ENCODE data around the gene MOB3A.
A peak's percentile ranks its signal among the peaks of the same experiment; 100 is the strongest.

MOB3A gene

GRCh38 chr19:2043961-2044708 is 52.0 kb downstream of the MOB3A start:
- no peak for TF ChIP-seq CTCF (IDR thresholded peaks at IDR 0.05; ENCODE audit: low read depth, low read length, missing control alignments)
- no peak for DNase-seq (ENCODE audit: extremely low read depth, low read depth)
- no peak overlapping the region for H3K4me3 ChIP-seq (replicated peaks; ENCODE audit: low read depth, low read length)

- no peak for TF ChIP-seq CTCF (IDR thresholded peaks at IDR 0.05; ENCODE audit: low read depth, low read length, missing control alignments)
- DNase-seq (ENCODE audit: extremely low read depth, low read depth), result no peak
- H3K4me3 ChIP-seq (replicated peaks; ENCODE audit: low read depth, low read length), result no peak overlapping the region
These were observed 52.9 kb downstream of the MOB3A start for GRCh38 chr19:2043251-2043641.

- no peak for DNase-seq (ENCODE audit: extremely low read depth, low read depth)
- peak overlapping the region; percentile 23; the same call in 1 of the 2 replicates for H3K4me3 ChIP-seq (replicated peaks; ENCODE audit: low read depth, low read length)
- no peak for TF ChIP-seq CTCF (IDR thresholded peaks at IDR 0.05; ENCODE audit: low read depth, low read length, missing control alignments)
These were observed 53.5 kb downstream of the MOB3A start for GRCh38 chr19:2042485-2043250.

- peak; percentile 79 for DNase-seq (ENCODE audit: extremely low read depth, low read depth)
- H3K4me3 ChIP-seq (replicated peaks; ENCODE audit: low read depth, low read length), result peak overlapping the region; percentile 23; the same call in 1 of the 2 replicates
- TF ChIP-seq CTCF (IDR thresholded peaks at IDR 0.05; ENCODE audit: low read depth, low read length, missing control alignments), result no peak
These were observed 54.2 kb downstream of the MOB3A start for GRCh38 chr19:2041683-2042484.

GRCh38 chr19:2041433-2041682 is 54.8 kb downstream of the MOB3A start:
- no peak for TF ChIP-seq CTCF (IDR thresholded peaks at IDR 0.05; ENCODE audit: low read depth, low read length, missing control alignments)
- no peak overlapping the region for H3K4me3 ChIP-seq (replicated peaks; ENCODE audit: low read depth, low read length)
- no peak for DNase-seq (ENCODE audit: extremely low read depth, low read depth)

- no peak for TF ChIP-seq CTCF (IDR thresholded peaks at IDR 0.05; ENCODE audit: low read depth, low read length, missing control alignments)
- no peak overlapping the region for H3K4me3 ChIP-seq (replicated peaks; ENCODE audit: low read depth, low read length)
- no peak for DNase-seq (ENCODE audit: extremely low read depth, low read depth)
These were observed 55.3 kb downstream of the MOB3A start for GRCh38 chr19:2040647-2041432.

All from HFF-Myc (cell line).